A549 (cell line): ENCODE measurements around the gene TRAPPC12. TPM values are rescaled to one million over a fixed set of nuclear protein-coding genes. Genes with fewer than 3 reads are reported as not detected.

Experiments used
- ATAC-seq, 2 experiments: fragments of 200-7000 bp in 1 of 2; fragments of >200 bp in 1 of 2; cut with Nextera tagmentation in 1 of 2; cut with Tn5 transposase in 1 of 2; 3 replicates each; pipeline versions ENCODE4 v1.8.0 to v1.9.1; 2018 to 2020; ENCODE audit warnings: mild to moderate bottlenecking in 1 of 2, moderate library complexity in 1 of 2
- CTCF ChIA-PET: fragments of 300-600 bp; sonication (Branson Sonifier 250); formaldehyde crosslinking; extraction: SDS; loops from one replicate; lab custom pipeline; 2021; ENCODE audit warnings: antibody characterized with exemption, inconsistent platforms; lab: Yijun Ruan, JAX
- POLR2A ChIA-PET: fragments of 350-600 bp; formaldehyde crosslinking; extraction: SDS; loops from one replicate; lab custom pipeline; 2021; ENCODE audit warnings: antibody characterized with exemption, inconsistent platforms; lab: Yijun Ruan, JAX
- DNase-seq, 2 experiments: peaks; one replicate each; pipeline versions ENCODE4 v3.0.0 to v3.0.0-alpha.2; 2011 to 2016; ENCODE audit warnings: low read depth in 1 of 2, low spot score in 1 of 2
- FAIRE-seq: peaks from 2 replicates; lab custom pipeline; 2011; peaks lifted over from hg19 to GRCh38; lab: Jason Lieb, UNC
- H3K27ac ChIP-seq, 2 experiments: fragments of >200 bp; sonication (Bioruptor Twin); formaldehyde crosslinking; 3 replicates each; pipeline ENCODE4 v1.5.1; 2016 to 2017
- H3K4me1 ChIP-seq: fragments of >200 bp; sonication (Bioruptor Twin); formaldehyde crosslinking; 3 replicates; pipeline ENCODE4 v1.6.1; 2016
- H3K4me2 ChIP-seq: fragments of >200 bp; sonication (Bioruptor Twin); formaldehyde crosslinking; 3 replicates; pipeline ENCODE4 v1.6.1; 2016
- H3K4me3 ChIP-seq: fragments of >200 bp; sonication (Bioruptor Twin); formaldehyde crosslinking; 3 replicates; pipeline ENCODE4 v1.5.1; 2016
- H3K9me3 ChIP-seq: fragments of >200 bp; sonication (Bioruptor Twin); formaldehyde crosslinking; 3 replicates; pipeline ENCODE4 v1.6.1; 2016
- CBX8 ChIP-seq: fragments of 200-600 bp; sonication (generic); IDR thresholded peaks from 2 replicates; pipeline ENCODE4 v1.6.1; 2016
- CEBPB ChIP-seq, 2 experiments: fragments of >200 bp in 1 of 2; sonication (Bioruptor Twin) in 1 of 2; formaldehyde crosslinking in 1 of 2; IDR thresholded peaks; 2 replicates each; pipeline ENCODE4 v1.6.1; 2012 to 2016
- E2F6 ChIP-seq: IDR thresholded peaks from 2 replicates; pipeline ENCODE4 v1.6.1; 2012; ENCODE audit warnings: low read depth, borderline replicate concordance
- EHMT2 ChIP-seq: fragments of 200-600 bp; sonication (generic); IDR thresholded peaks from 2 replicates; pipeline ENCODE4 v1.6.1; 2016; ENCODE audit warnings: antibody characterized with exemption, low read depth, mild to moderate bottlenecking, moderate library complexity
- ESRRA ChIP-seq: fragments of 150-350 bp; IDR thresholded peaks from 2 replicates; pipeline ENCODE4 v1.6.1; 2014; ENCODE audit warnings: mild to moderate bottlenecking, low read length, borderline replicate concordance
- FOXS1 ChIP-seq: fragments of 250-450 bp; sonication (Bioruptor Pico); IDR thresholded peaks from 2 replicates; pipeline ENCODE4 v1.5.0; 2020; ENCODE audit warnings: mild to moderate bottlenecking, moderate library complexity
- HDAC2 ChIP-seq: fragments of 200-600 bp; sonication (generic); IDR thresholded peaks from 2 replicates; pipeline ENCODE4 v1.6.1; 2016
- HEYL ChIP-seq: fragments of 250-450 bp; sonication (Bioruptor Pico); IDR thresholded peaks from 2 replicates; pipeline ENCODE4 v1.8.0; 2021; ENCODE audit warnings: mild to moderate bottlenecking, moderate library complexity
- JUN ChIP-seq, 2 experiments: fragments of >200 bp; sonication (Bioruptor Twin); formaldehyde crosslinking; IDR thresholded peaks; 2 replicates in 1 of 2; 3 replicates in 1 of 2; pipeline ENCODE4 v1.6.1; 2016 to 2017
- KDM5A ChIP-seq: fragments of 200-600 bp; sonication (generic); IDR thresholded peaks from 2 replicates; pipeline ENCODE4 v1.6.1; 2016; ENCODE audit warnings: antibody characterized with exemption, mild to moderate bottlenecking
- MAFK ChIP-seq: fragments of 450-650 bp; IDR thresholded peaks from 2 replicates; pipeline ENCODE4 v1.6.1; 2014; ENCODE audit not compliant: partially characterized antibody
- PHF8 ChIP-seq: fragments of 200-600 bp; sonication (generic); IDR thresholded peaks from 2 replicates; pipeline ENCODE4 v1.6.1; 2016; ENCODE audit warnings: low read depth, mild to moderate bottlenecking, antibody characterized with exemption, moderate library complexity, borderline replicate concordance
- RARB ChIP-seq: fragments of 250-450 bp; sonication (Bioruptor Pico); IDR thresholded peaks from 2 replicates; pipeline ENCODE4 v1.8.0; 2021; ENCODE audit warnings: mild to moderate bottlenecking, moderate library complexity
- SMC3 ChIP-seq: fragments of >200 bp; sonication (Bioruptor Twin); formaldehyde crosslinking; IDR thresholded peaks from 3 replicates; pipeline ENCODE4 v1.6.1; 2018; ENCODE audit warnings: inconsistent platforms
- SREBF2 ChIP-seq: fragments of 450-650 bp; IDR thresholded peaks from 2 replicates; pipeline ENCODE4 v1.6.1; 2014; ENCODE audit warnings: mild to moderate bottlenecking, moderate library complexity
- ZC3H11A ChIP-seq: fragments of 450-650 bp; IDR thresholded peaks from 2 replicates; pipeline ENCODE4 v1.6.1; 2014; ENCODE audit warnings: antibody characterized with exemption, mild to moderate bottlenecking
- ZNF302 ChIP-seq: fragments of 250-450 bp; sonication (Bioruptor Pico); IDR thresholded peaks from 2 replicates; pipeline ENCODE4 v1.9.0; 2021; ENCODE audit warnings: inconsistent platforms, mild to moderate bottlenecking, moderate library complexity
- WGBS: methylation state at CpG from one replicate; pipeline ENCODE4 v1.1.6; 2017; ENCODE audit errors: missing lambda C conversion rate; 5-methylcytosine and 5-hydroxymethylcytosine counted together
- polyA plus RNA-seq, 4 experiments: library from polyadenylated mRNA; depleted of rRNA in 3 of 4; stranded (reverse); fragments of >200 nt; fragmentation: RNase III in 1 of 4; extraction: RNeasy Plus Mini Kit Qiagen cat#74134 plus additional on column Dnase treatment in 1 of 4; gene quantifications; 2 replicates in 3 of 4; 3 replicates in 1 of 4; pipeline ENCODE4 v1.2.3, GENCODE V29; 2011 to 2017
- TF ChIP-seq, protein P1 (sequence below): IDR thresholded peaks from 2 replicates; pipeline ENCODE4 v1.6.1; 2012
- TF ChIP-seq, protein P2 (sequence below): fragments of >200 bp; sonication (Bioruptor Twin); formaldehyde crosslinking; IDR thresholded peaks from 3 replicates; pipeline ENCODE4 v1.6.1; 2016
- TF ChIP-seq, protein P3 (sequence below): fragments of >200 bp; sonication (Bioruptor Twin); formaldehyde crosslinking; IDR thresholded peaks from 2 replicates; pipeline ENCODE4 v1.6.1; 2016
- TF ChIP-seq, protein P4 (sequence below): fragments of 250-450 bp; sonication (Bioruptor Pico); IDR thresholded peaks from 2 replicates; pipeline ENCODE4 v1.5.0; 2021; ENCODE audit warnings: mild to moderate bottlenecking, moderate library complexity, borderline replicate concordance

TRAPPC12 gene
- polyA plus RNA-seq, 2 of the 4 experiments (the other 2 are of a cell fraction) = 42.3 to 55.0 TPM

DNA sequence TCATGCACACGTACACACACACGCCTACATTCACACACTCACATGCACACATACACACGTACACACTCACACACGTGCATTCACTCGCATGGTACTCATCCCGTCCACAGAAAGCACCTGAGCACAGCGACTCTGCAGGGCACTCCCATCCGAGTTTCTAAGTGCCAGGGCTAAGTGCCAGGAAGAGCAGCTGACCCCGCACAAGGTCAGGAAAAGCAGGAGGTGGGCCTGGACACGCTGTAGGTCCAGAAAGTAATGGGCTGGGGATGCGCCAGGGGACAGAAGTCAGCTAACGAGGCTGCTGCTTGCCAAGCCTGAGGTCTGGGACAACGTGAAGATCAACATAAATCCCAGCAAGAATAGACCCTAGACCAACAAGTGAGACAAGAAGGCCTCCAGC is 124.0 kb downstream of the TRAPPC12 start:
- ChIA-PET CTCF (no interaction called here), POLR2A (no interaction called here)
- DNase-seq (no peak), FAIRE-seq (no peak), ATAC-seq (no peak)
- no peak overlapping the region for H3K27ac ChIP-seq
- no peaks in the 10 kb centered on the region for H3K4me1 ChIP-seq
- TF ChIP-seq HEYL (CRISPR knock-in tag) = no peak
- TF ChIP-seq, protein P1, sequence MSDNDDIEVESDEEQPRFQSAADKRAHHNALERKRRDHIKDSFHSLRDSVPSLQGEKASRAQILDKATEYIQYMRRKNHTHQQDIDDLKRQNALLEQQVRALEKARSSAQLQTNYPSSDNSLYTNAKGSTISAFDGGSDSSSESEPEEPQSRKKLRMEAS = no peak
- no peak for TF ChIP-seq FOXS1 (CRISPR knock-in tag)
- TF ChIP-seq E2F6 = no peak
- no peaks in the 10 kb centered on the region for H3K9me3 ChIP-seq
- 90% methylated on average over 13 of the region's 13 CpGs for WGBS
- no peak overlapping the region for H3K4me3 ChIP-seq
- H3K4me2 ChIP-seq = no peak overlapping the region

- 93% methylated on average over 5 of the region's 5 CpGs for WGBS
- no peak for FAIRE-seq
- no peak for ATAC-seq
- TF ChIP-seq, protein P2, sequence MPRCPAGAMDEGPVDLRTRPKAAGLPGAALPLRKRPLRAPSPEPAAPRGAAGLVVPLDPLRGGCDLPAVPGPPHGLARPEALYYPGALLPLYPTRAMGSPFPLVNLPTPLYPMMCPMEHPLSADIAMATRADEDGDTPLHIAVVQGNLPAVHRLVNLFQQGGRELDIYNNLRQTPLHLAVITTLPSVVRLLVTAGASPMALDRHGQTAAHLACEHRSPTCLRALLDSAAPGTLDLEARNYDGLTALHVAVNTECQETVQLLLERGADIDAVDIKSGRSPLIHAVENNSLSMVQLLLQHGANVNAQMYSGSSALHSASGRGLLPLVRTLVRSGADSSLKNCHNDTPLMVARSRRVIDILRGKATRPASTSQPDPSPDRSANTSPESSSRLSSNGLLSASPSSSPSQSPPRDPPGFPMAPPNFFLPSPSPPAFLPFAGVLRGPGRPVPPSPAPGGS = no peak
- TF ChIP-seq PHF8 (no peak), ESRRA (no peak), EHMT2 (no peak), HDAC2 (no peak), RARB (CRISPR knock-in tag) (no peak), CBX8 (no peak), JUN (IDR thresholded peaks at IDR 0.05) (no peak), KDM5A (no peak), SREBF2 (no peak), SMC3 (no peak)
- TF ChIP-seq, protein P3, sequence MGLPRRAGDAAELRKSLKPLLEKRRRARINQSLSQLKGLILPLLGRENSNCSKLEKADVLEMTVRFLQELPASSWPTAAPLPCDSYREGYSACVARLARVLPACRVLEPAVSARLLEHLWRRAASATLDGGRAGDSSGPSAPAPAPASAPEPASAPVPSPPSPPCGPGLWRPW = no peak
- TF ChIP-seq, protein P1 = no peak
- TF ChIP-seq, all 56 proteins: peak for 0
- DNase-seq = no peak
- Histone ChIP-seq H3K27ac (no peak overlapping the region), H3K4me2 (no peak overlapping the region), H3K9me3 (no peaks in the 10 kb centered on the region), H3K4me3 (no peak overlapping the region), H3K4me1 (no peaks in the 10 kb centered on the region)
- POLR2A ChIA-PET = no interaction called here
- CTCF ChIA-PET = interaction anchor here (1.3 kb wide), 1 partner anchor 14 kb away, joined by 4 read pairs; no protein-coding TSS in a partner anchor
Measured at GRCh38 chr2:3504741-3505140, 125.2 kb downstream of the TRAPPC12 start.

GRCh38 chr2:3505771-3506170 is 126.3 kb downstream of the TRAPPC12 start:
- Histone ChIP-seq H3K4me2 (no peak overlapping the region), H3K27ac (no peak overlapping the region), H3K9me3 (no peaks in the 10 kb centered on the region), H3K4me3 (no peak overlapping the region), H3K4me1 (no peaks in the 10 kb centered on the region)
- ATAC-seq = no peak; a peak in 1 of 6 replicates
- CTCF ChIA-PET = interaction anchor here (0.7 to 1.3 kb wide), 6 partner anchors 9 to 146 kb away, joined by 3 to 4 read pairs (median 4); no protein-coding TSS in a partner anchor
- no peak for TF ChIP-seq KDM5A
- TF ChIP-seq ZC3H11A = no peak
- TF ChIP-seq, protein P4, sequence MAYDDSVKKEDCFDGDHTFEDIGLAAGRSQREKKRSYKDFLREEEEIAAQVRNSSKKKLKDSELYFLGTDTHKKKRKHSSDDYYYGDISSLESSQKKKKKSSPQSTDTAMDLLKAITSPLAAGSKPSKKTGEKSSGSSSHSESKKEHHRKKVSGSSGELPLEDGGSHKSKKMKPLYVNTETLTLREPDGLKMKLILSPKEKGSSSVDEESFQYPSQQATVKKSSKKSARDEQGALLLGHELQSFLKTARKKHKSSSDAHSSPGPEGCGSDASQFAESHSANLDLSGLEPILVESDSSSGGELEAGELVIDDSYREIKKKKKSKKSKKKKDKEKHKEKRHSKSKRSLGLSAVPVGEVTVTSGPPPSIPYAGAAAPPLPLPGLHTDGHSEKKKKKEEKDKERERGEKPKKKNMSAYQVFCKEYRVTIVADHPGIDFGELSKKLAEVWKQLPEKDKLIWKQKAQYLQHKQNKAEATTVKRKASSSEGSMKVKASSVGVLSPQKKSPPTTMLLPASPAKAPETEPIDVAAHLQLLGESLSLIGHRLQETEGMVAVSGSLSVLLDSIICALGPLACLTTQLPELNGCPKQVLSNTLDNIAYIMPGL (CRISPR knock-in tag) = no peak
- TF ChIP-seq, protein P3 = no peak
- no peak for TF ChIP-seq MAFK
- TF ChIP-seq CEBPB (IDR thresholded peaks at IDR 0.05) = no peak
- no peak for TF ChIP-seq PHF8
- no peak for TF ChIP-seq FOXS1 (CRISPR knock-in tag)
- TF ChIP-seq SMC3 = no peak
- no peak for TF ChIP-seq ZNF302 (CRISPR knock-in tag)
- 70% methylated on average over 4 of the region's 4 CpGs for WGBS
- POLR2A ChIA-PET = interaction anchor here (0.6 kb wide), 1 partner anchor 99 kb away, joined by 3 read pairs; no protein-coding TSS in a partner anchor
- DNase-seq = no peak
- FAIRE-seq = no peak
